ENCODE data around the gene KAT5.
"Not testable (repeated sequence)": the region's sequence is repeated elsewhere in the genome, so short reads cannot be mapped to it uniquely, and the experiment has no call there.

KAT5 gene

DNA sequence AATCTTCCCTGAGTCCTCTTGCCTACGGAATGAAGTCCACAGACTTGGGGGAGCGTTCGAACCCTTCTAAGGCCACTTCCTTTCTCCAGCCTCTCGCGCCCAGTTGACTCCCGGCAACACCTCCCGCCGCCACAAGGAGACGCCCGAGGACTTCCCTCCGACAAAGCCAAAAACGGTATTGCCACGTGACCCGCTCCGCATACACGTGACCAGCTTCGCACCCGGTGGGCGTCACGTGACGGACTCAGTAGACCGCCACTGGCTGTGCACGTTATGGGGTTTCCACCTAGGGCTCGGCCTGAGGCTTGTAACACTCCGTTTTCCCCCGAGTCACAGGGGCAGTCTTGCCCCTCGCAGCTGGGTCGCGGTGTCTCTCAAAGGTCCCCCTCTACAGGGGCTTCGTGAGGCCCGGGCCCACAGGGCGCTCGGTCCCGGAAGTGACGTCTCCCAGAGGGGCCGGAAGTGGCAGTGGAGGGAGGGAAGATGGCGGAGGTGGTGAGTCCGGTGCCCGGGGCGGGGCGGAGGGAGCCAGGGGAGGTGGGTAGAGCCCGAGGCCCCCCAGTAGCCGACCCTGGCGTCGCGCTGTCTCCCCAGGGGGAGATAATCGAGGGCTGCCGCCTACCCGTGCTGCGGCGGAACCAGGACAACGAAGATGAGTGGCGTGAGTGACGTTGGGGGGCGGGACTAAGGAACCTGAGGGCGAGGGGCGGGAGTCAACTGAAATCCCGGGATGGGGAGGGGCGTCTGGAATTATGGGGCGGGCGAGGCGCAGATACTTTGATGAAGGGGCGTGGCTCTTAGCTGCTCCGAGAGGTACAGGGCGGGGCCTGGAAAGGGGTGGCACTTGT, at the start of gene KAT5:
Gene KAT5, plus strand, starts transcription at position 468 of the 848 bp plus-strand sequence. Its CDS starts 16 bp downstream, at position 484.
- peak; percentile 97 for DNase-seq (ENCODE audit: low read depth)

DNA sequence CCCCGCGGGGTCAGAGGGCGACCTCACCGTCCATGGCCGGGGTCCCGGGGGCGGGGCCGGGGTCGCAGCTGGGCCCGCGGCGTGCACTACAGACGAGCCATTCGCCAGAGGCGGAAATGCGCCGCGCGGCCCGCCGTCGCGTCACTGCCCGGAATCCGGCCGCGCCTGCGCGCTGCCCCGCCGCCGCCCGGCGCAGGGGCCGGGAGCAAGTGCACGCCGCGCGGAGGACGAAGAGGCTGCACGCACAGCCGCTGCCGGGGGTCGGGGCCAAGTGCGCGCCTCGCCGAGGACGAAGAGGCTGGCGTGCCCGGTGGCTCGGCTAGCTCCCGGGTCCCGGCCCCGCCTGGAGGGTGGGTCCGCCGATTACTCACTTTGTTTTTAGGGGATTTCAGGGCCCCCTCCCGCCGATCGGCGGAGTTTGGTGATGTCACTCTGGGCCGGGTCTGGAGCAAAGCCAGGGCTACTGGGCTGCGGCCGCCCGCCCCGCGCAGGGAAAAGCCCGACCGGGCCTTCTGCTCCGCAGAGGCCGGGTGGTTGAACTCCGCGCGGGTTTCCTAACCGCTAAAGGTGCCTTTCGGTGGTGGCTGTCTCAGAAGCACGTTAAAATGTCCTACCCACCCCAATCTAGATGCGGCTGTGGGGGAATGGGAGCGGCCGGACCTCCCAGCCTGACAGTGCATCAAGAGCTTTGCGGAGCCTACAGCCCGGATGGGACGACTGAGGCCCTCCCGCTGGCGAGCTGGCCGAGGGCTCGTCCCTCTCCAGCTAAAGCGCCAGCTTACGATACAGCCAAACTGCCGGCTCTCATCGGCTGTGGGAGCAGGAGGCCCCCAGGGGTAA, 49.0 kb upstream of the KAT5 start, which contains the start of gene RELA:
Gene RELA, minus strand, starts transcription at position 118 of the 840 bp plus-strand sequence. Its CDS starts 84 bp downstream, at position 34.
- peak; percentile 92 for DNase-seq (ENCODE audit: low read depth)

DNA sequence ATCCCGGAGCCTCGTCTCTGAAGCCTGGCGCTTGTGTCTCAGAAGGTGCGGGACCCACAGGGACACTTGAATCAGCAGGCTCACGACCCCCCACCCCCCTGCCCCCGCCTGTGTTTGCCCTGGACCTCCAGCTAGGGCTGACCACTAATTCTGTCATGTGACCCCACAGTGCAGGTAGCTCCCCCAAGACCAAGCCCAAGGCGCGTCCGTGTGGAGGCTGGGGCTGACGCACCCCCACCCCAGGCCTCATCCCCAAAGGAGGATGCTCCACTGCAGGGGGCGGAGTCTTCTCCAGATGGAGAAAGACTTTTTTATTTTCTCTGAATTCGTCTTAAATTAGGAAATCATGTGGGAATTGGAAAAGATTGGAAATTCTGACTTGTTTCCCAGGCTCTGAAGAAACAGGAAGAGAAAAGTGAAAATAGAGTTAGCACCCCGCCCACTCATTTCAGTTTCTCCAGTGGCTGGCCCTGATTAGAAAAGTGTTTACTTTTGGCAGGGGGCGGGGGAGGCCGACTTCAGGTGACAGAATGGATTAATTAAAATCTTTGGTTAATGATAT, 48.3 kb upstream of the KAT5 start:
- DNase-seq (ENCODE audit: low read depth) = peak; percentile 26

DNA sequence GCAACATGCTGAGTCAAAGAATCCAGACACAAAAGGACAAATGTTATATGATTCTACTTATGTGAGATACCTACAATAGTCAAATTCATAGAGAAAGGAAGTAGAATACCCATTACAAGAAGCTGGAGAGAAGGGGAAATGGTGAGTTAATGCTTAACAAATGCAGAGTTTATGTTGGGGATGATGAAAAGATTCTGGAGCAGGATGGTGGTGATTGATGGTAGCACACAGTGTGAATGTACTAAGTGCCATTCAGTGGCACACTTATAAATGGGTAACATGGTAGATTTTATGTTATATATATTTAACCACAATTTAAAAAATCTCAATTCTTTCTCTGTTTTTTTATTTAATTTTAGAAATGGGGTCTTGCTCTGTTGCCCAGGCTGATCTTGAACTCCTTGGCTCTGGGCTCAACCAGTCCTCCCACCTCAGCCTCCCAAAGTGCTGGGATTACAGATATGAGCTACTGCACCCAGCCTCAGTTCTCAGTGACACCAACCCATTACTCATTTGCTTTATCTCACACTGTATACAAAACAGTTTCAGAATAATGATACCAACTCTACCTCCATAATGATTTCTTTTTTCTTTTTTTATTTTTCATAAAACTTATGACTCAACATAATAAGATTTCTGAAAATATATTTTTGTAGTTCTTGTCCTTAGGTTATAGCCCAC, 39.7 kb upstream of the KAT5 start:
- DNase-seq (ENCODE audit: low read depth) = no peak

DNA sequence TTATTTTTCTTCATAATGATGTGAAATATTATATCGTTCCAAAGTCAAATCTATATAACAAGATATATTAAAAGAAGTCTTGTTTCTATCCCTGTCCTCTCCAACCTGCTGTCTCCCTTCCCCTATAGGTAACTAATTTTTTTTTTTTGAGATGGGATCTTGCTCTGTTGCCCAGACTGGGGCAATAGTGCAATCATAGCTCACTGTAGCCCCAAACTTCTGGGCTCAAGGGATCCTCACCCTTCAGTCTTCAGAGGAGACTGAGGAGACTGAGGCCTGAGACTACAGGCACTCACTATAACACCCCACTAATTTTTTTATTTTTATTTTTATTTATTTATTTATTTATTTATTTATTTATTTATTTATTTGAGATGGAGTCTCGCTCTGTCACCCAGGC, 39.1 kb upstream of the KAT5 start:
- no peak for DNase-seq (ENCODE audit: low read depth)

DNA sequence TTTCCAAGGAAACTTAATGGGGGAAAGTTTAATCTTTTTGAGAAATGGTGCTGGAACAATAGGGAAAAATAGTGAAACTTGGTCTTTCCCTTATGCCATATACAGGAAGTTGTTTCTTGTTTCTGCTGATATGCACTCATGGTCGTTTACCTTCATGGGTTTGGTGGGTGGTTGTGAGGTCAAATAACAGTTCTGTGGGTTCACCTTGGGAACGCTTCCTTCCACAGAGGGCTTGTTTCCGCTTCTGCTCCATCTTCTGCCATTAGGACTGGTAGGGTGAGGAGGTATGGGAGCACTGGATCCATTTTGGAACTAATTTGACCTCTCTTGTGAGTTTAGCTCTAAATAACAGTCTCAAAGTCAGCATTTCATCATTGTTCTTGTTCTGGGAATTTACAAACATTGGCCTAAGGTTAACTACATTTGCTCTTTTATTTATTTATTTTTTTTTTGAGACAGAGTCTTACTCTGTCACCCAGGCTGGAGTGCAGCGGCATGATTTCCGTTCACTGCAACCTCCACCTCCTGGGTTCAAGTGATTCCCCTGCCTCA, 31.8 kb upstream of the KAT5 start:
- DNase-seq (ENCODE audit: low read depth) = no peak

DNA sequence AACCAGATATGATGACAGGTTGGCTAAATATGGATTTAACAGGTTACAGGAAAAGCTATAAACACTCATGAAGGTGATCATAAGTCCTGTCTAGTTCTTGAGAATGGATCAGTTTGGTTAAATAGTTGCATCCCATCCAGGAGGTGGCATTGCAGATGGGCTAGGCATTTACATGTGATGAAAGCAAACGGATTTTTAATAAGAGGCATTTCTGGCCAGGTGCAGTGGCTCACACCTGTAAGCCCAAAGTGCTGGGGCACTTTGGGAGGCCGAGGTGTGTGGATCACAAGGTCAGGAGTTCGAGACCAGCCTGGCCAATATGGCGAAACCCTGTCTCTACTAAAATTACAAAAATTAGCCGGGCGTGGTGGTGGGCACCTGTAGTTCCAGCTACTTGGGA, 28.6 kb upstream of the KAT5 start:
- not testable (repeated sequence) for DNase-seq (ENCODE audit: low read depth)

DNA sequence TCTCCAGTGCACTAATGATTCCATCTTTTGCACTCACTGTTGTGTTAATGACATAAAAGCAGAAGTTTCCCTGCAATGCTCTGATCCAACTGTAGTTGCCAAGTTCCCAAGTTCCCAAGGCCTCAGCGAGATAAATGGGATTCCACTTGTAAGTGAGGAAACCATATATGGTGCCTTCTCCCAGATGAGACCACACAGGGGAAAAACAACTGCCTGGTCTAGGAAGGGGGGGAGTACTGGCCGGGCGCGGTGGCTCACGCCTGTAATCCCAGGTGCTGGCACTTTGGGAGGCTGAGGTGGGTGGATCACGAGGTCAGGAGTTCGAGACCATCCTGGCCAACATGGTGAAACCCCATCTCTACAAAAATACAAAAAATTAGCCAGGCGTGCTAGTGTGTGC, 26.1 kb upstream of the KAT5 start:
- DNase-seq (ENCODE audit: low read depth) = no peak

DNA sequence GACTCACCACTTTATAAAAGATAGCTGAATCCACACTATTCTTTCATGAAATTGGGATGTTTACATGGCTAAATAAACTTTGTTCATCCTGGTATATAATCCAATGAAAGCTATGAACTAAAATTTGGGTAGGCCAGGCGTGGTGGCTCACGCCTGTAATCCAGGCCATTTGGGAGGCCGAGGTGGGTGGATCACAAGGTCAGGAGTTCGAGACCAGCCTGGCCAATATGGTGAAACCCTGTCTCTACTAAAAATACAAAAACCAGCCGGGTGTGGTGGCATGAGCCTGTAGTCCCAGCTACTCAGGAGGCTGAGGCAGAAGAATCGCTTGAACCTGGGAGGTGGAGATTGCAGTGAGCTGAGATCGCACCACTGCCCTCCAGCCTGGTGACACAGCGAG, 20.2 kb upstream of the KAT5 start:
- not testable (repeated sequence) for DNase-seq (ENCODE audit: low read depth)

DNA sequence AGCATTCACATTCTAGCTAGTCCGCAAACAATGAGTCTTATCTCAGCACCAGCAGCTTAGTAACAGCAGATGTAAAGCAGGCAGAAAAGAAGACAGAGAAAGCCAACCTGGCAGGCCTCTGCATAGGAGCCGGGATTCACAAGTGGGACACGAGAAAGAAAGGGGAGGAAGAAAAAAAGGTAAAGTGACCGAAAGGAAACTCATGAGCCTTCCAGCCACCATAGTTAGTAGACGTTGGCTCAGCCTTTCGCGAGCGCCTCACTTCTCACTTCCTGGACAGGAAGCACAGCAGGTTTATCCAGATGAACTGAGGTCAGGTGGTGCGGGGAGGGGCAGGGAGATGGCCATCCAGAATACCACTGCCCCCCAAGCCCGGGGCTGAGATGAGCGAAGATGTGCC, 19.7 kb upstream of the KAT5 start:
- DNase-seq (ENCODE audit: low read depth) = no peak

DNA sequence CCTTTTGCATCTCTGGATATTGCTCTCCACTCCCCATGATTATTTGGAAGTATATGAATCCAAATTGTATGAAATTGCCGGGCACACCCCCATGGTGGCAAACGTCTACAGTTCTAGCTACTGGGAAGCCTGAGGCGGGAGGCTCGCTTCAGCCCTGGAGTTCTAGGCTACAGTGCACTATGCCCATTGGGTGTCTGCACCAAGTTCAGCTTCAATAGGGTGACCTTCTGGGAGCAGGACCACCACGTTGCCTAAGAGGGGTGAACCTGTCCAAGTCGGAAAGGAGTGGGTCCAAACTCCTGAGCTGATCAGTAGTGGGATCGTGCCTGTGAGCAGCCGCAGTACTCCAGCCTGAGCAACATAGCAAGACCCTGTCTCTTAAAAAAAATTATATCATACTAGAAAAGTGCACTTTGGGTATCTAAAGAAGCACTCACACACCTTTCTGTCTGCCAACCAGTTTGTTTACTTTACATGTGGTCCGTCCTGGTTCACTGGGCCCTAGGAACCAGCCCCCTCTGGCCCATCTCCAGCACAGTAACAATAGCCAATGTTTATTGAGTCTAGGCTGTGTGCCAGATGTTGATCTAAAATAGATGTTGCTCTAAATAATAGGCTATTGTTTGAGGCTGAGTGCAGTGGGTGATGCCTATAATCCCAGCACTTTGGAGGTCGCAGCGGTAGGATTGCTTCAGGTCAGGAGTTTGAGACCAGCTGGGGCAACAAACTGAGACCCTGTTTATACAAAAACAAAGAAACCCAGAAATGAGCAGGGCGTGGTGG, 16.4 kb upstream of the KAT5 start:
- DNase-seq (ENCODE audit: low read depth) = no peak

DNA sequence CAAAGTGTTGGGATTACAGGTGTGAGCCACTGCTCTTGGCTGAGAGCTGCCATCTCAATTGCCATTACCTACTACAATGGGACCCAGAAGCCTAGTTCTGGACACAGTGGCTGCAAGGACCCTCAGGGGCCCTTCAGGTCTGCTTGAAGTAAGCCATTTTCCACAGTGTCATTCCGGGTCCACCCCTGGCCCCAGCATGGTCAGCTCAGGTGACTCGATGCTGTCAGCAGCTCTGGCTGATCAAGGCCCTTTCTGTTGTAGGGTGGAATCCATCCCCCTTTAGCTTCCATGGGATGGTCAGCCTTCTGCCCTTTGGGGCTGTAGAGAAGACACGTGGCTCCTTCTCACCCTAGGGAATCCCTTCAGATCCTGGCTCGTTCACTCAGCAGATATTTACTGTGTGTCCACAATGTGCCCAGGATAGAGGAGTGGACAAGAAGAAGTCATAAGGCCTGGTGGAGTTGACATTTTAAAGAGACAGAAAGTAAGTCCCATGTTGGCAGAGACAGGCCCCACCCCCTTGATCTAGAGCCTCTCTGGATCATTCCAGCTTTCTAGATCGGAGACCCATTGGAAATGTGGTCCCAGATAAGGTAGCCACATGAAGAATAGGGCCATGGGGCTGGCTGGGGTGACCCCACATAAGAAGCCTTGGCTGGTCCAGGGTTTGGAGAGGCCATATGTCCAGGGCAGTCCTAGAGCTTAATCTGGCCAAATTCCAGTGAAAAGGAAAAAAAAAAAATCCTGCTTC, 15.1 kb upstream of the KAT5 start:
- no peak for DNase-seq (ENCODE audit: low read depth)

DNA sequence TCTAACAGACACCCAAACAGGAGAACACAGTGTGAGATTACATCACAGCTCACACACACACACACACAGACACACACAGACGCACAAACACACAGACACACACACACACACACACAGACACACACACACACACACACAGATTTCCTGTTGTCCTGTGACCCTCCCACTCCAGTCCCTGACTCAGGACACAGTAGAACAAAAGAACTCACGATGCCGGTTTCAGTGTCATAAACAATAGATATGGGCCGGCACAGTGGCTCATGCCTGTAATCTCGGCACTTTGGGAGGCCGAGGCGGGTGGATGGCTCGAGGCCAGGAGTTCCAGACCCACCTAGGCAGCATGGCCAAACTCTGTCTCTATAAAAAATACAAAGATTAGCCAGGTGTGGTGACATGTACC, 13.8 kb upstream of the KAT5 start:
- no peak for DNase-seq (ENCODE audit: low read depth)

DNA sequence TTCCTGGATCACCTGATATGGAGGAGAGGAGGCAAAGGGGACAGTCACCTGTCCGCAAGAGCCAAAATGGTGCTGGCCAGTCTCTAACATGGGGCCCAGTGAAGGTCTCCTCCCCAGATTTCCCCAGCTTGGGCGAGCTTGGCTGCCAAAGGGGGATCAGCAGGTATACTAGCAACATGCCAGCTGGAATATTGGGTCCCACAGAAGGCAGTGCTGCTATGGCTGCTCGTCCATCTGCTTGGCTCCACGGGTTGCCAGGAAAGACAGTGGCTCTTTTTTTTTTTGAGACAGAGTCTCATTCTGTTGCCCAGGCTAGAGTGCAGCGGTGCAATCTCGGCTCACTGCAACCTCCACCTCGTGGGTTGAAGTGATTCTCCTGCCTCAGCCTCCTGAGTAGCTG, 12.7 kb upstream of the KAT5 start:
- no peak for DNase-seq (ENCODE audit: low read depth)

DNA sequence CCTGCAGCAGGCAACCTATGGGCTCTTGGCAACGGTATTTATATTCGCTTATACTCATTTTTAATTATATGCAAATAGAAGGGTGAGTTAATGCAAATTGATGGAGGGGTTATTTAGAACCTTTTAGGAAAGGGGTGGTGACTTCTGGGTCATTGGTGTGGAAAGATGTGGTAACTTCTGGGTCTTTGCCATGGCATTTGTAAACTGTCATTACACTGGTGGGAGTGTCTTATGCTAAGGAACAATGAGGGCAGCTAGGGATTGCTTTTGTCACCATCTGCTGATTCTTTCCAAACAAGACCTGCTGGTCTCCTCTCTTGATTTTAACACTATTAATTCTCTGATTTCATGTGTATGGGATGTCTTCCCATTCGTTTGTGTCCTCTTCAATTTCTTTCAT, 11.7 kb upstream of the KAT5 start:
- no peak for DNase-seq (ENCODE audit: low read depth)

DNA sequence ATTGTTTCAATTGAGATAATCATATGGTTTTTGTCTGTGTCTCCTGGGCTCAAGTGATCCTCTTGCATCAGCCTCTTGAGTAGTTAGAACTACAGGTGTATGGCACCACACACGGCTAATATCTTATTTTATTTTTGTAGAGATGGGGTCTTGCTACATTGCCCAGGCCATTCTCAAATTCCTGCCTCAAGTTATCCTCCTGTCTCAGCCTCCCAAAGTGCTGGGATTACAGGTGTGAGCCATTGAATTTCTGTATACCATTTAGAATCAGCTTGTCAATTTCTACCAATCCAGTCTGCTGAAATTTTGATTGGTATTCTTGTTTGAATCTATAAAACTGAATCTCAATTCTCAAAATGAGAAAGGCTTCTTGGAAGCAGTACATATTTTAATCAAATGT, 10.4 kb upstream of the KAT5 start:
- DNase-seq (ENCODE audit: low read depth) = no peak

DNA sequence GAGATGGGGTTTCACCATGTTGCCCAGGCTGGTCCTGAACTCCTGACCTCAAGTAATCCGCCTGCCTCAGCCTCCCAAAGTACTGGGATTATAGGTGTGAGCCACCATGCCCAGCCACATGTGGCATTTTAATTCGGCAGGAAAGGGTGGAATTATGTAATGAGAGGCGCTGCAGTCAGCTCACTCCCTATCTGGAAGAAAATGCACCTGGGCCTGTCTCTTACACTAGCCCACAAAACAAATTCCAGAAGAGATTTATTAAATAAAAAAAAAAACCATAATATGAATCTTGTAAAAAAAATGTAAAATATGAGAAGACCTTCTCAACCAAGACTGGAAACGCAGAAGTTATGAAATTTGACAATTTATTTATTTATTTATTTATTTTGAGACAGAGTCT, 8.2 kb upstream of the KAT5 start:
- DNase-seq (ENCODE audit: low read depth) = no peak

DNA sequence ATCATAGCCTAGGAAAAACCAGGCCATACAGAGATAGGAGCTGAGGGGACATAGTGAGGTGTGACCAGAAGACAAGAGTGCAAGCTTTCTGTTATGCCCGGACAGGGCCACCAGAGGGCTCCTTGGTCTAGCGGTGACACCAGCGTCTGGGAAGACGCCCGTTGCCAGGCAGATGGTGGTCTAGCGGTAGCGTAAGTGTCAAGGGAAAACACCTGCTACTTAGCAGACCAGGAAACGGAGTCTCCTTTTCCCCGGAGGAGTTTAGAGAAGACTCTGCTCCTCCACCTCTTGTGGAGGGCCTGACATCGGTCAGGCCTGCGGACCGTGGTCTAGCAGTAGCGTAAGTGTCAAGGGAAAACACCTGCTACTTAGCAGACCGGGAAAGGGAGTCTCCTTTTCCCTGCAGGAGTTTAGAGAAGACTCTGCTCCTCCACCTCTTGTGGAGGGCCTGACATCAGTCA, 5.7 kb upstream of the KAT5 start:
- peak; percentile 16 for DNase-seq (ENCODE audit: low read depth)

DNA sequence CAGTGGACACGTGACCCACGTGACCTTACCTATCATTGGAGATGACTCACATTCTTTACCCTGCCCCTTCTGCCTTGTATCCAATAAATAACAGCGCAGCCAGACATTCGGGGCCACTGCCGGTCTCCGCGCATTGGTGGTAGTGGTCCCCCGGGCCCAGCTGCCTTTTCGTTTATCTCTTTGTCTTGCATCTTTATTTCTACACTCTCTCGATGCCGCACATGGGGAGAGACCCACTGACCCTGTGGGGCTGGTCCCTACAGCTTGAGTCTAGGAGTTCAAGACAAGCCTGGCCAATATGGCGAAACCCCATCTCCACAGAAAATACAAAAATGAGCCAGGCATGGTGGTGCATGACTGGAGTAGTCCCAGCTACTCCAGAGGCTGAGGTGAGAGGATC, 5.0 kb upstream of the KAT5 start:
- DNase-seq (ENCODE audit: low read depth) = not testable (repeated sequence)

DNA sequence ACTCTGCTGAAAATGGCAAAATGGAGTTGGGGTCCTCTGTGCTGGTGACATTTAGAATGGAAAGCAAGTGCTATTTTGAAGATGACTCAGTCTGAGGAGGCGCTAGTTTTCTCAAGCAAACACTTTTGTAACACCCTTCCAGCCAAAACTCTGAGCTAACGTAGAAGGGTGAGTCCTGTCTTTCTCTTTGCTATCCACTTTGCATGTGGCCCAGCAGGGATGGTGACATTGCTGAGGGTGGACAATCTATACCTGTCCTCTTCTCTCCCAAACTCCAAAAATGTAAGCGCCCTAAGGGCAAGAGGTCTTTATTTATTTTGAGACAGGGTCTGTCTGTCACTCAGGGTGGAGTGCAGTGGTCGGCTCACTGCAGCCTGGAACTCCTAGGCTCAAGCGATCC, 3.6 kb upstream of the KAT5 start:
- no peak for DNase-seq (ENCODE audit: low read depth)
